Activated CD4-positive, alpha-beta T cell treated with anti-CD3 and anti-CD28 coated beads for 36 hours (primary cell): ENCODE results near the gene EPB41L1. TPM values are rescaled to one million over a fixed set of nuclear protein-coding genes. Genes with fewer than 3 reads are reported as not detected.

ENCODE experiments used
- ATAC-seq: fragments of 200-7000 bp; cut with Tn5 transposase; one replicate; pipeline ENCODE4 v1.10.0; 2021; ENCODE audit warnings: mild to moderate bottlenecking, moderate library complexity
- CTCF ChIA-PET: fragments of 350-600 bp; sonication (Branson Sonifier 250); formaldehyde crosslinking; loops from one replicate; lab custom pipeline; 2021; ENCODE audit warnings: antibody characterized with exemption; lab: Charles Lee
- POLR2A ChIA-PET: fragments of 350-600 bp; sonication (Branson Sonifier 250); formaldehyde crosslinking; loops from one replicate; lab custom pipeline; 2021; ENCODE audit warnings: antibody characterized with exemption, inconsistent platforms; lab: Charles Lee
- DNase-seq: peaks from one replicate; pipeline ENCODE4 v3.0.0-alpha.2; 2020
- H3K27ac Mint-ChIP-seq: one replicate; pipeline ENCODE4 v1.8.0; 2021; ENCODE audit warnings: mixed read lengths
- H3K27me3 Mint-ChIP-seq: one replicate; pipeline ENCODE4 v1.8.0; 2021; ENCODE audit warnings: mixed read lengths
- H3K36me3 Mint-ChIP-seq: one replicate; pipeline ENCODE4 v1.8.0; 2021; ENCODE audit warnings: low read depth, mixed read lengths
- H3K4me1 Mint-ChIP-seq: one replicate; pipeline ENCODE4 v1.8.0; 2021; ENCODE audit warnings: mixed read lengths
- H3K4me3 Mint-ChIP-seq: one replicate; pipeline ENCODE4 v1.8.0; 2021; ENCODE audit warnings: mild to moderate bottlenecking, moderate library complexity, mixed read lengths
- H3K9me3 Mint-ChIP-seq: one replicate; pipeline ENCODE4 v1.8.0; 2021; ENCODE audit warnings: low read depth, mixed read lengths
- intact Hi-C, 2 experiments: fragments of 100-400 bp; cut with DNase I in 1 of 2; cut with micrococcal nuclease in 1 of 2; formaldehyde crosslinking; loops; one replicate each; pipeline versions ENCODE4 v1.14.2 to v1.15.1; 2022 to 2024; cut with DNase I, micrococcal nuclease
- total RNA-seq, 2 experiments: library from RNA; stranded (reverse); gene quantifications; one replicate each; pipeline ENCODE4 v1.2.3, GENCODE V29; 2021

The EPB41L1 gene
- 1 to 10 TPM in 1 of 2 experiments, under 1 TPM in 1; 0.67 to 1.5 TPM for total RNA-seq

DNA sequence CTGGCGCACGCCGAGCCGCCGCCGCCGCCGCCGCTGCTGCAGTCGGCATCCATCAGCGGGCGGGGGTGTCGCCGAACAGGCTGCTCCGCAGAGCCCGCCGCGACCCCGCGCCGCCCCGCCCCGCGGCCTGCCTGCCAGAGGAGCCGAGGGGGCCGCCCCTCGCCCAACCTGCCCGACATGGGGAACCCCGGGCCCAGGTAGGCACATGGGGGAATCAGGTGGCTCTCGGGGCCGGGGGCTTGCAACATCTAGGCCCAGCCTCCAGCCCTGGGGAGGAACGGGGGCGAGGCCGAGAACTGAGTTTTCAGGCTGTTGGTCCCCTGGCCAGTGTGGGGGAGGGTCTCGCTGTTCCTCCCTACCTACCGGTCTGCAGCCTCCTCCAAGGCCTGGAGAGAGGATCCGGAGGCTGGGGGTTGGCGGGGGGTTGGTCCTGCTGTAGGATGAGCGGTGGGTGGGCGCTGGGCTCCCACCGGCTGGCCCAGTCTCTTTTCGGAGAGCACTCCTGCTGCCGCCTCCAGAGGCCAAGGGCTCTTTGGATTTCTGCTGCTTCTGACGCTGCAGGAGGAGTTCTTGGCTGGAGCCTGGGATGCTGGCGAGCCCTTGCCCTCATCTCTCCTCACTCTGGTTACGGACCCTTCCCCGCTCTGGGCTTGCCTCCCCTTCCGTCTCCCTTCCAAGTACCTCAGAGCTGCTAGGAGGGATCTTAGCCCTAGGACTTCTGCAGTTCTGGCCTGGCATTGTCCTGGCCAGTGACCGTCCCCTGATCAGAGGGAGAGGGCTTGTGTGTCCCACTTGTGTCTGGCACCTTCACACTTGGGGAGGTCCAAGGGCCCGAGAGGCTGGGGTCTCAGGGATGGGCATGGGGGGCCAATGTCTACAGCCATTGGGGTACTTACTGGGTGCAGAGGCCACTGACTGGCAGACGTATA is at the start of gene EPB41L1:
TSS of gene EPB41L1 (plus strand) at position 41 of the 929 bp plus-strand sequence. CDS start 19,038 bp downstream, outside the sequence.
- intact Hi-C loops, result no loop called here
- no peak for ATAC-seq
- POLR2A ChIA-PET, result no interaction called here

DNA sequence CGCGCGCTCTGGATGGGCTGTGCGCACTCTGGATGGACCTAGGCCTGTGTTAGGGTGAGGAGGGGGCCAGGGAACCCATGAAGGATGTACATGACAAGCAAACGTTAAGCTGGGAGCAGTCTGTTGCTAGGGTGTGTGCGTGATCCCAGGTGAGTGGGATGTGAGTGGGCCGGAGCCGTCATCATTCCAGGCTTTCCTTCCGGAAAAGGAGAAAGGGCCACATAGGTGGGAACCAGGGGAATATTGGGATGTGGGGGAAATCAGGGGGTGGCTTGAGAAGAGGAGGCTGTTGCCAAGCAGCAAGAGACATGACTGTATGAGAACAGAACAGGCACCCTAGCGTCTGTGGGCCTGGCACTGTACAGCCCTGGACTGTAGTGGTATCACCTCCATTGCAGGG is 49.7 kb upstream of the EPB41L1 start:
- intact Hi-C loops, result no loop called here
- H3K36me3 Mint-ChIP-seq, result no peaks in the 10 kb centered on the region
- no peak overlapping the region for H3K4me3 Mint-ChIP-seq
- no peaks in the 10 kb centered on the region for H3K9me3 Mint-ChIP-seq
- CTCF ChIA-PET, result no interaction called here
- H3K27me3 Mint-ChIP-seq, result no peaks in the 10 kb centered on the region
- no peak for ATAC-seq
- POLR2A ChIA-PET, result no interaction called here
- H3K27ac Mint-ChIP-seq, result no peak overlapping the region
- DNase-seq, result no peak
- H3K4me1 Mint-ChIP-seq, result no peaks in the 10 kb centered on the region

More for the DNA sequence above, at the start of gene EPB41L1:
- DNase-seq, result no peak
- no peak within 1 kb of the TSS for H3K27ac Mint-ChIP-seq
- H3K9me3 Mint-ChIP-seq, result no peaks in the 10 kb centered on the region
- CTCF ChIA-PET, result interaction anchor here (0.9 to 1.7 kb wide), 4 partner anchors 15 to 284 kb away, joined by 4 to 10 read pairs (median 6); no protein-coding TSS in a partner anchor
- H3K36me3 Mint-ChIP-seq, result no peaks in the 10 kb centered on the region
- peaks cover 19% of the 10 kb centered on the region for H3K27me3 Mint-ChIP-seq
- H3K4me3 Mint-ChIP-seq, result peak within 1 kb of the TSS; percentile 59
- H3K4me1 Mint-ChIP-seq, result peaks cover 8% of the 10 kb centered on the region

DNA sequence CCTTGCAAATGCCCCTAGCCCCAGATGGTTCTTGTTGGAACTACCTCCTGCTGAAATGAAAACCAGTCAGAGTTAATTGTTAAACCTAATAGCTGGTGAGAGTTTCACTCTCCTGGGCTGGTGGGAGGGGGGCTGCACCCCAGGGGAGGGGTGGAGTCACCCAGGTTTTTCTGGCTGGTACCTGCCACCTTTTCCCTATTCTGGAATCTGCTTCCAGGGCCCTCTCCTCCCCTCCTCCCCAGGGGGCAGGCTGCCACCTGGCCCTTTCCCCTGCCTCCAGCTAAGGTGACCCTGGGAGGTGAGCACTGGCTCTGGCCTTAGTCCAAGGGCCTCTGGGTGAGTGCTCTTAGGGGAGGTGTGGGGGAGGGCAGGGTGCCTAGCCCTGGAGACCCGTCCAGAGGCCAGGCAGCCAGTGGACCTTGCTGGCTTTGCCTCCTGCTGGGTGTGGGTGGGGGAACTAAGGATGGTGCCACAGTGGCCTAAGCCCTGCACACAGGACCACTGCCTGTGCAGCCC is 48.8 kb upstream of the EPB41L1 start:
- POLR2A ChIA-PET, result no interaction called here
- Mint-ChIP-seq H3K27ac (no peak overlapping the region), H3K4me3 (no peak overlapping the region), H3K36me3 (no peaks in the 10 kb centered on the region), H3K9me3 (no peaks in the 10 kb centered on the region), H3K27me3 (no peaks in the 10 kb centered on the region), H3K4me1 (no peaks in the 10 kb centered on the region)
- intact Hi-C loops, result no loop called here
- ATAC-seq, result no peak
- no peak for DNase-seq
- CTCF ChIA-PET, result interaction anchor here (1.0 kb wide), 1 partner anchor 8 kb away, joined by 4 read pairs; no protein-coding TSS in a partner anchor

DNA sequence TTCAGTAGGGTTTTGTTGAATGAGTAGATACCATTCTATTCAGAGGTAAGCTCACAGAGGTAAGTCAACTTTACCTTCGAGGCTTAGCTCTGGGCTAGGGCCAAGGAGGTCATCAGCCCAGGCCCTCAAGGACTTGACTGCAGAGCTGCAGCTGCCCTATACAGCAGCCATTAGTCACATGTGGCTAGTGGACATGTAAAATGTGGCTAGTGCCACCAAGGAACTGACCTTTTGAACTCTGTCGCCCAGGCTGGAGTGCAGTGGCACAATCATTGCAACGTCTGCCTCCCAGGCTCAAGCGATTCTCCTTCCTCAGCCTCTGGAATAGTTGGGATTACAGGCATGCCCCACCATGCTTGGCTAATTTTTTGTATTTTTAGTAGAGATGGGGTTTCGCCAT is 47.9 kb upstream of the EPB41L1 start:
- no peaks in the 10 kb centered on the region for H3K9me3 Mint-ChIP-seq
- H3K27me3 Mint-ChIP-seq, result no peaks in the 10 kb centered on the region
- H3K36me3 Mint-ChIP-seq, result no peaks in the 10 kb centered on the region
- ChIA-PET POLR2A (no interaction called here), CTCF (interaction anchor here (1.0 kb wide), 1 partner anchor 9 kb away, joined by 4 read pairs; no protein-coding TSS in a partner anchor)
- no peak overlapping the region for H3K4me3 Mint-ChIP-seq
- no peaks in the 10 kb centered on the region for H3K4me1 Mint-ChIP-seq
- ATAC-seq (no peak), DNase-seq (no peak)
- intact Hi-C loops, result no loop called here
- H3K27ac Mint-ChIP-seq, result no peak overlapping the region

DNA sequence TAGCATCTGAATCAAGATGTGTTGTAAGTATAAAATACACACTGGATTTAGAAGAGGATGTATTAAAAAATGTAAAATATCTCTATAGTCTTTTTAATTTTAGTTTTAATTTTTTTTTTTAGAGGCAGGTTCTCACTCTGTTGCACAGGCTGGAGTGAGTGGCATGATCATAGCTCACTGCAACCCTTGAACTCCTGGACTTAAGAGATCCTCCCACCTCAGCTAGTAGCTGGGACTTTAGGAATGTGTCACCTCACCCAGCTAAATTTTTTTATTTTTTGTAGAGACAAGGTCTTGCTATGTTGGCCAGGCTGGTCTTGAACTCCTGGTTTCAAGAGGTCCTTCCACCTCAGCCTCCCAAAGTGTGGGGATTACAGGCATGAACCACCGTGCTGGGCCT is 46.7 kb upstream of the EPB41L1 start:
- no peaks in the 10 kb centered on the region for H3K36me3 Mint-ChIP-seq
- DNase-seq (no peak), ATAC-seq (no peak)
- no peaks in the 10 kb centered on the region for H3K9me3 Mint-ChIP-seq
- intact Hi-C loops, result no loop called here
- H3K4me1 Mint-ChIP-seq, result no peaks in the 10 kb centered on the region
- POLR2A ChIA-PET, result interaction anchor here (0.6 kb wide), 1 partner anchor 21 kb away, joined by 3 read pairs; no protein-coding TSS in a partner anchor
- CTCF ChIA-PET, result interaction anchor here (0.6 kb wide), 1 partner anchor 83 kb away, joined by 3 read pairs; no protein-coding TSS in a partner anchor
- no peak overlapping the region for H3K4me3 Mint-ChIP-seq
- no peaks in the 10 kb centered on the region for H3K27me3 Mint-ChIP-seq
- no peak overlapping the region for H3K27ac Mint-ChIP-seq

DNA sequence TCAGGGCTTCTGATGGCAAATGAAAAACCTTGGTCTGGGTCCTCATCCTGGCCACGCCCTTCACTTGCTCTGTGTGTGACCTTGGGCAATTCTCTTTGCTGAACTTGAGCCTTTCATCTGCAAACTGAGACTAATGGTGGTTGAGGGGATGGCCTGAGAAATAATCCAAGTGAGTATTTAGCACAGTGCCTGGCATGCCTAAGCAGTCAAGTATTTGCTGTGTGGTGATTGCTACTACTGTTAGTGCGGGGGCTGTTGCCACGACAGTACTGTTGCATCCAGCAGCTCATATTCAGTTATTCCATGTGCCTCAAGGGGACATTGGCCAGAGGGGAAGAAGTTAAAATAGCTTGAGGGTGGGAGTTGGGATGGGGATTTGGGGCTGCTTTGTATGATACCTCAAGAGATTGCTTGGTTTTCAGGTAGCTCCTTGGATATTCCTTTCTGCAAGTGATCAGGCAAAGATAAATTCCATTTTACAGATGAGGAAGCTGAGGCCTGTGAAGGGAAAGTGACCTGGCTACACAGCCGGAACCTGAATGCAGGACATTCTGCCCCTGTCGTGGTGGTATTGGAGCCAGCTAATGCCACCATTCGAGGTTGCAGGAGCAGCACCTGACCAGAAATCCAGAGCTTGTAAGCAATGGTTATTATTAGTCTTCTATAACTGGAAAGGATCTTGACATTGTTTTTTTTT is 45.1 kb upstream of the EPB41L1 start:
- no peaks in the 10 kb centered on the region for H3K4me1 Mint-ChIP-seq
- no peak for ATAC-seq
- no peak overlapping the region for H3K4me3 Mint-ChIP-seq
- no peaks in the 10 kb centered on the region for H3K36me3 Mint-ChIP-seq
- DNase-seq, result no peak
- POLR2A ChIA-PET, result interaction anchor here (0.6 kb wide), 1 partner anchor 37 kb away, joined by 4 read pairs; no protein-coding TSS in a partner anchor
- intact Hi-C loops, result no loop called here
- H3K27me3 Mint-ChIP-seq, result peaks cover 3% of the 10 kb centered on the region
- H3K27ac Mint-ChIP-seq, result no peak overlapping the region
- no peaks in the 10 kb centered on the region for H3K9me3 Mint-ChIP-seq
- CTCF ChIA-PET, result interaction anchor here (0.7 to 1.2 kb wide), 3 partner anchors 22 to 156 kb away, joined by 3 to 4 read pairs (median 4); no protein-coding TSS in a partner anchor

DNA sequence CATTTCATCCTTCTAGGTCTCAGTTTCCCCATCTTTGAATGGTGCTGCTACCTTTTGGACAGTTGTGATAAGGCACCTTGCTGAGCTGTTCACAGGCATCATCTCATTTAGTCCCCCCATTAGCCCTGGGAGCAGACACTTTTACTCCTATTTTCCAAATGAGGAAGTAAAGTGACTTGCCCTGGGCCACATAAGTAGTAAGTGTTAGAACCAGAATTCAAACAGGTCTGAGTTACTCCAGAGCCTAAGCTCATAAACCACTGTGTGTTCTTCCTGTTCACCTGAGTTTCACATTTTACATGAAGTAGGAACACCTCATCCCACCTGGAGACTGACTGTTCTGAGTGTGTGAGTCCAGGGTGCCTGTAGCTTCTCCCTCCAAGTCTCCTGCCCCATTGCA is 43.5 kb upstream of the EPB41L1 start:
- ATAC-seq (no peak), DNase-seq (no peak)
- intact Hi-C loops, result no loop called here
- no peak overlapping the region for H3K27ac Mint-ChIP-seq
- H3K36me3 Mint-ChIP-seq, result no peaks in the 10 kb centered on the region
- no peak overlapping the region for H3K4me3 Mint-ChIP-seq
- no peaks in the 10 kb centered on the region for H3K4me1 Mint-ChIP-seq
- POLR2A ChIA-PET, result no interaction called here
- CTCF ChIA-PET, result interaction anchor here (0.6 to 1.3 kb wide), 4 partner anchors 15 to 120 kb away, joined by 3 to 5 read pairs (median 4); no protein-coding TSS in a partner anchor
- H3K27me3 Mint-ChIP-seq, result peaks cover 3% of the 10 kb centered on the region
- no peaks in the 10 kb centered on the region for H3K9me3 Mint-ChIP-seq

DNA sequence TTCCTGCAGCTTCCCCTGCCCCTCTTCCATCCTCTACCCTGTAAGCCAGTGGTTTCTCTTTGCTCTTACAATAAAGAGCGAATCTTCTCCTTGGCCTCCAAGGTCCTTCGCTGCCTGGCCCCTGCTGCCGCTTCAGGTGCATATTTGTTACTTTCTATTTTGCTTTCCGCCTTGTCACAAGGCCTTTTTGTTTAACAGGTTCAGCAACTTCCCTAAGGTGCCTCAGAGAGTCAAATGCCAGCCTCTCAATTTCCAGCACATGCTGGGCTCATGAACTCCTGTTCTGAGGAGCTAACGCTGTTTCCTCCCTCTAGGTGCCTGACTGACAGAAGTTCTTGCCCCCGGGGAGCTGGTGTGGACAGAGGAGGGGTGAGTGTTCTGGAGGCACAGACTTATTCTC is 42.4 kb upstream of the EPB41L1 start:
- intact Hi-C loops, result no loop called here
- no peak overlapping the region for H3K27ac Mint-ChIP-seq
- no peaks in the 10 kb centered on the region for H3K36me3 Mint-ChIP-seq
- CTCF ChIA-PET, result interaction anchor here (1.1 kb wide), 1 partner anchor 117 kb away, joined by 4 read pairs; no protein-coding TSS in a partner anchor
- DNase-seq (no peak), ATAC-seq (no peak)
- H3K9me3 Mint-ChIP-seq, result no peaks in the 10 kb centered on the region
- POLR2A ChIA-PET, result no interaction called here
- H3K27me3 Mint-ChIP-seq, result peaks cover 3% of the 10 kb centered on the region
- no peaks in the 10 kb centered on the region for H3K4me1 Mint-ChIP-seq
- no peak overlapping the region for H3K4me3 Mint-ChIP-seq

DNA sequence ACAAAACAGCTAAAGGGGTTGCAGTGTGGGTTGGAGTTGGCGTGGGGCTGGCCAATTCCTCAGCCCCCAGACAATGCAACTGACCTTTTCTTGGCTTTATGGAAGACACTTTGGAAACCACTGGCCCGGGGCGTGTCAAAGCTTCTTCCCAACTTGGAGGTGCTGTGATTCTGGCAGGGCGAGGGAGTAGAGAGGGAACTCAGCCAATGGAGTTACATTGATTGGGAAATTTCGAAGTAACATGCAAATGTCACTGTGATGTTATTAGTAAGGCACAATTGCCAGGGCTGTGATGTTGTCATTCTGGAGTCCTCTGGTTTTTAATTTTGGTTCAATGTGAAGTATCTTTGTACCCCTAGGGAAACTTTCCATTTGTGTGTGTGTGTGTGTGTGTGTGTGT is 41.5 kb upstream of the EPB41L1 start:
- Mint-ChIP-seq H3K4me1 (no peaks in the 10 kb centered on the region), H3K27me3 (peaks cover 3% of the 10 kb centered on the region), H3K36me3 (no peaks in the 10 kb centered on the region), H3K27ac (no peak overlapping the region), H3K4me3 (no peak overlapping the region), H3K9me3 (no peaks in the 10 kb centered on the region)
- intact Hi-C loops, result no loop called here
- ATAC-seq, result no peak
- DNase-seq, result no peak
- CTCF ChIA-PET, result interaction anchor here (1.1 to 1.2 kb wide), 2 partner anchors 25 to 118 kb away, joined by 3 to 4 read pairs; no protein-coding TSS in a partner anchor
- POLR2A ChIA-PET, result no interaction called here

DNA sequence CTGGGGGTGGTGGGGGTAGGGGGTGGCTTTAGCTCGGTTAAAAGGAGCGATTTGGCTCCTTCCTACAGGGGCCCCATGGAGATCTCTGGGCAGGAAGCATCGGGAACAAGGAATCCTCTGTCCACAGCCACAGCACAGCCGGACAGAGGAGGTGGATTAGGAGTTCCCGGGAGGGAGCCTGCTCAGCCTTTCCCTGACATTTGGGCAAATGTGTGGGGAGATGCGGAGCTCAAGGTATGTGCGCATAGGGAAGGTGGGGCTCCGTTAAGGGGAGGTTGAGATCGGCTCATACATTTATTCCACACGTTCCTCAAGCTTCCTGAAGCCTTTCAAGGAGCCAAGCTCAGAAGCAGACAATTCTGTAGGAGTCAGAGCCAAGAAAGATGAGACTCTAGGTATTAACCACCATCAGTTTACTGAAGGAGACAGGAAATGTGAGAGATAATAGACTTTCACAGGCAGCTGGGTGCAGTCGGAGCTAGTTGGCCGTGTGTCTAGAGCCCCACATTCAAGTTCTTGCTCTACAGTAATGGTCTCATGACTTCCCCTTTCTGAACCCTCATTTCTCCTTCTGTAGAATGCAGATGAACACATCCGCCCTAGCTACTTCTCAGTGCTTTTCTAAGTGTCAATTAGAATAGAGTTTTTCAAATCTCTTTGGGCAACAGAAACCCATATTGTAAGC is 40.8 kb upstream of the EPB41L1 start:
- DNase-seq (no peak), ATAC-seq (no peak)
- H3K36me3 Mint-ChIP-seq, result no peaks in the 10 kb centered on the region
- no peak overlapping the region for H3K27ac Mint-ChIP-seq
- CTCF ChIA-PET, result interaction anchor here (1.2 kb wide), 1 partner anchor 25 kb away, joined by 3 read pairs; no protein-coding TSS in a partner anchor
- intact Hi-C loops, result no loop called here
- H3K4me1 Mint-ChIP-seq, result no peaks in the 10 kb centered on the region
- H3K9me3 Mint-ChIP-seq, result no peaks in the 10 kb centered on the region
- H3K4me3 Mint-ChIP-seq, result no peak overlapping the region
- peaks cover 3% of the 10 kb centered on the region for H3K27me3 Mint-ChIP-seq
- POLR2A ChIA-PET, result no interaction called here
